PFSK-1 (cell line): Measurements from ENCODE around the gene DDX47.

ENCODE experiments used
- FOXP2 ChIP-seq: optimal IDR thresholded peaks from 2 replicates; pipeline ENCODE3; 2011; ENCODE audit warnings: borderline replicate concordance, control low read depth, inconsistent platforms; ENCODE audit not compliant: insufficient read depth; ENCODE audit errors: extremely low read length, extremely low read depth
- POLR2AphosphoS5 ChIP-seq: IDR thresholded peaks from 2 replicates; pipeline ENCODE4 v1.6.1; 2012; ENCODE audit warnings: low read depth, mild to moderate bottlenecking, control low read depth, low read length, moderate library complexity
- REST ChIP-seq, 2 experiments: IDR thresholded peaks; 2 replicates each; pipeline versions ENCODE4 v1.6.1 to v1.8.0; 2011 to 2012; ENCODE audit warnings: low read depth in 2 of 2, low read length in 2 of 2, control low read depth in 1 of 2, inconsistent platforms in 1 of 2, mild to moderate bottlenecking in 1 of 2, moderate library complexity in 1 of 2; ENCODE audit not compliant: insufficient read depth in 1 of 2
- SIN3A ChIP-seq: IDR thresholded peaks from 2 replicates; pipeline ENCODE4 v1.6.1; 2012; ENCODE audit warnings: mild to moderate bottlenecking, low read length, moderate library complexity, borderline replicate concordance; ENCODE audit not compliant: insufficient read depth
- TAF1 ChIP-seq: IDR thresholded peaks from 2 replicates; pipeline ENCODE4 v1.6.1; 2012; ENCODE audit warnings: low read length, control low read depth, borderline replicate concordance; ENCODE audit not compliant: insufficient read depth

DDX47 gene

GRCh38 chr12:12796928-12797793 lies 16.0 kb upstream of the DDX47 start:
- TF ChIP-seq POLR2AphosphoS5 (no peak), FOXP2 (no peak), SIN3A (no peak), REST (IDR thresholded peaks at IDR 0.05; ENCODE audit: insufficient read depth in 1 of 2, low read depth in 2 of 2, low read length in 2 of 2) (no peak), TAF1 (no peak)

GRCh38 chr12:12797794-12798152 lies 15.4 kb upstream of the DDX47 start:
- TF ChIP-seq POLR2AphosphoS5 = no peak
- no peak for TF ChIP-seq SIN3A
- TF ChIP-seq REST (IDR thresholded peaks at IDR 0.05; ENCODE audit: insufficient read depth in 1 of 2, low read depth in 2 of 2, low read length in 2 of 2) = no peak
- no peak for TF ChIP-seq TAF1
- TF ChIP-seq FOXP2 = no peak

GRCh38 chr12:12798480-12798879 lies 14.7 kb upstream of the DDX47 start:
- no peak for TF ChIP-seq FOXP2
- TF ChIP-seq SIN3A = no peak
- TF ChIP-seq REST (IDR thresholded peaks at IDR 0.05; ENCODE audit: insufficient read depth in 1 of 2, low read depth in 2 of 2, low read length in 2 of 2) = no peak
- no peak for TF ChIP-seq POLR2AphosphoS5
- no peak for TF ChIP-seq TAF1

- no peak for TF ChIP-seq REST (IDR thresholded peaks at IDR 0.05; ENCODE audit: insufficient read depth in 1 of 2, low read depth in 2 of 2, low read length in 2 of 2)
- TF ChIP-seq TAF1 = no peak
- no peak for TF ChIP-seq POLR2AphosphoS5
- no peak for TF ChIP-seq FOXP2
Measured at GRCh38 chr12:12799163-12799920, 13.8 kb upstream of the DDX47 start.
